GM19193 (cell line): ENCODE results near the gene TBX19.

Experiments
- POLR2A ChIP-seq: IDR thresholded peaks from 4 replicates; pipeline ENCODE4 v1.6.1; 2011; ENCODE audit not compliant: insufficient read depth, insufficient read length; ENCODE audit errors: extremely low read depth

Gene TBX19

DNA sequence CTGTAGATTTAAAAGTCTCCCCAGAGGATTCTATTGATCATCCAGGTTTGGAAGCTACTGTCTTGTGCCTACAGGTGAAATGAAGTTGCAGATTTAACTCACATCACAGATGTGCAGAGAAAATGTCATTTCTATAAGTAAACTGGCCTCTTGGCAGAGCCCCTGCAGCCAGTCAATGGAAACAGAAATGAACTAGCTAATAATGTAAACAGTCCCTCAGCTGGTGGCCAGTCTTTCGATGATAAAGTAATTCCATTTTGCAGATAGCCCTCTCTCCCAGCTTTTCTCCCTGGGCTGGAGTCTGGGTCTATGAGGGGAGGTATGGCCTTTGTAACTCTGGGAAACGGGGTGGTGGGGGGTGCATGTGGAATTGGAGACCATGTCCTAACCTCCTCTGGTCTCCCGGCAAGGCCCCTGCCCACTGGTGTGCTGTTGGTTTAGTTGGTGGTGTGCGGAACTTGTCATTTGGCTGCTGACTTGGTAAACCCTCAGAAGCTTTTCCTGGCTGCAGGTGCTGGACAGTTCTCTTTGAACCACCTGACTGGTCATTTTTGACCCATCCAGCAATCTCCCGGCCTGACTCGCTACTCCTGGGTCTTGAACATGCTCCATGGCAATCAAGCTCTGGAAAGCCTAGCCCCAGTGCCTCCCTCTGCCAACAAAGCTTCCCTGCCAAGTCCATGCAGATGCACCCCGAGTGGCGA, 14.9 kb downstream of the TBX19 start:
- TF ChIP-seq POLR2A, result no peak

DNA sequence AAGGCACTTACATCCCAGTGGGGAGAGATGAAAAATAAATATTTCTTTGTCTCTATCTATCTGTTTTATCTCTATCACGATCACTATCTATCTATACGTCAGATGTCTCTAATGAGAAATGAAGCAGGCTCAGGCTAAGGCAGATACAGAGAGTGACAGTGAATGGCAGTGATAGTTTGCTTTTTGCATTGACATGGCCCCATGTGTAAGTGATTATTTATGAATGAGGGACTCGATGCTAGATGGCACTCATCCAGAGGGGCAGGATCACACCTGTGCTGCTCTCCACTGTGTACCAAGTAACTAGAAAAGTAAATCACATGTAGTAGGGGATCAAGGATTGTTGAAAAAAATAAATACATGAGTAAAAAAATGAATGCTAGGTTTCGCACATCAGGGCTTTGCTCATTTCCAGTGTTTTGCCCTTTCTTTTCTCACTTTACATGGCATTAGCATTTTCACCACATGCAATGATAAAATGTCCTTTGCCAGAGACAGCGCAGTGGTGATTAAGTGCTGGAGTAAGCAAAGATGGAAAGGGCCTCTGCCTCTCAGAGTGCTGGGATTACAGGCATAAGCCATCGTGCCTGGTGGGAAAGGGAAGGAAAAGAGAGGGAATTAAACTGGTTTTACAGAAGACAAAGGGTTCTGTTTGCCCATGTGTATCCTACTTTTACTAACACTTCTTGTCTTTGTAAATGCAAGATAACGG, 16.5 kb downstream of the TBX19 start:
- no peak for TF ChIP-seq POLR2A

DNA sequence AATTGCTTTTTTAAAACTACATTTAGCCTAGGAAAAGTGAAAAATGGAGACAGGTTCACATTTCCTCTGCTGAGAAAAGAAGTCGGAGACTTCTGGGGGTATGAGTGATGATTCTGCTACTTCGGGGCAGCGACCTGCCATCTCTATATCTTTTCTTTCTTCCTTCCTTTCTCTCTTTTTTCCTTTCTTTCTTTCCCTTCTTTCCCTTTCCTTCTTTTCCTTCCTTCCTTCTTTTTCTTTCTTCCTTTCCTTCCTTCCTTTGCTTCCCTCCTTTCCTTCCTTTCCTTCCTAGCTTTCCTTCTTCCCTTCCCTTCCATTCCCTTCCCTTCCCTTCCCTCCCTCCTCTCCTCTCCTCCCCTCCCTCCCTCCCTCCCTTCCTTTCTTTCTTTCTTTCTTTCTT, 17.8 kb downstream of the TBX19 start:
- TF ChIP-seq POLR2A, result no peak

DNA sequence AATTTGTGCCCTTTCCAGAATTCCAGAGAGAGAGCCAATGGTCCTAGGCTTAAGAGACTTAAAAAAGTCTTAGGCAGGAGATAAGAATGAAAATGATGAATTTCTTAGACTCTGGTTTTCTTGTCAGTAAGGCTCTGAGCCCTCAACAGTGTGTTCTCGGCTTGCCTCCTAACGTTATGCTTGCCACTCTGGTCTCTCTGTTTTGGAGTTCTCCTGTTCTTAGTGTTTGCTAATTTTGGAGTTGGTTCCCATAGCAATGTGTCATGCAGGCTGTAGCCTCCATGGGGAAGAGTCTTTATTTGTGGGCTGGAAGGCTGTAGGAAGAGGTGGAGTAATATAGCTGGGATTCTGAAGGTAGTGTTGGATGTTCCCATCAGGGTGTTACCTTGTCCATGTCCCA, 19.9 kb downstream of the TBX19 start:
- TF ChIP-seq POLR2A, result no peak

DNA sequence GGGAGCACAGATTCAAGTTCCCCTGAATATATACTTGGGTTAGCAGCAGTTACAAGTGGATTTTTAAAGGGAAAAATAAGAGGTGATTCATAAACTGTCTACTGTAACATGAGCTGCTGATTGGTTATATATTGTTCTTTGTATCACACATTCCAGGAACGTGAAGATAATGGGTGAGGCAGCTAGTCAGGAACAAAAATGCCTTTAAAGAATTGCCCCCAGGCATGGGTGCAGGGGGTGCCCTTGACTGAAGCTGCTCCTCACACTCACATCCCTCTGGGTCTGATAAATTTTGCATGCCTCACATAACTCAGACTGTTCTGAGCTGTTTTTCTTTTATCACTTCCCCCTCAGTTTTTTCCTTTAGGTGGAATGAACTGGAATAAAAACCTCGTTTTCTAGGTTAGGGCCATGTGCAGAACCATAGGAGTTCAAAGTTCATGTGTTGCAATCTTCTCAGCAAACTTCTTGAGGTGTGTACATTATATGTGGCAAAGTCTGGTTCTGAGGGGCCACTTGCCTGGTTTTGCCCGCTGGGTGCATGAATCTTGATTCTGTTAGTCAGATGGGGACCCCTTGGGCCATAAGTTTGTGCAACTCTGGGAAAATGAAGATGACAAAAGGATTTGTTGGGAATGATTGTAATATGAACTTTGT, 21.1 kb downstream of the TBX19 start:
- TF ChIP-seq POLR2A, result no peak

DNA sequence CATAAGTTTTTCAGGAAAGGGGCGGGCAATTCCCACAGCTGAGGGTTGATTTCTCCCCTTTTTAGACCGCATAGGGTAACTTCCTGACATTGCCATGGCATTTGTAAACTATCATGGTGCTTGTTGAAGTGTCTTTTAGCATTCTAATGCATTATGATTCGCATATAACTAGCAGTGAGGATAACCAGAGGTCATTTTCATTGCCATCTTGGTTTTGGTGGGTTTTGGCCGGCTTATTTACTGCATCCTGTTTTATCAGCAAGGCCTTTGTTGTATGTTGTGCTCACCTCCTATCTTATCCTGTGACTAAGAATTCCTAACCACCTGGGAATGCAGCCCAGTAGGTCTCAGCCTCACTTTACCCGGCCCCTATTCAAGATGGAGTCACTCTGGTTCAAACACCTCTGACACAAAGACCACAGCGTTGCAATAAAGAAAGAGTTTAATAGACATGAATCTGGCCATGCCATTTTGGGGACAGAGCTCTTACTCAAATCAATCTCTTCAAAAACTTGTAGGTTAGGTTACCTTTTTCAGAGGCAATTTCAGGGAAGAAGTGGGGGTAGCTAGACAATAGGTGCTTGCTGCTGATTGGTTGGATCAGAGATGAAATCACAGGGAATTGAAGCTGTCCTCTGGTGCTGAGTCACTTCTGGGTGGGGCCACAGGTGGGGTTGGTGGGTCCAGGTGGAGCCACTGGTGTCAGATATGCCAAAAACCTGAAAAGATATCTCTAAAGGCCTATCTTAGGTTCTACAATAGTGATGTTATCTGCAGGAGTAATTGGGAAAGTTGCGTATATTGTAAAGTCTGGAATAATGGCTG, 23.3 kb downstream of the TBX19 start:
- no peak for TF ChIP-seq POLR2A

DNA sequence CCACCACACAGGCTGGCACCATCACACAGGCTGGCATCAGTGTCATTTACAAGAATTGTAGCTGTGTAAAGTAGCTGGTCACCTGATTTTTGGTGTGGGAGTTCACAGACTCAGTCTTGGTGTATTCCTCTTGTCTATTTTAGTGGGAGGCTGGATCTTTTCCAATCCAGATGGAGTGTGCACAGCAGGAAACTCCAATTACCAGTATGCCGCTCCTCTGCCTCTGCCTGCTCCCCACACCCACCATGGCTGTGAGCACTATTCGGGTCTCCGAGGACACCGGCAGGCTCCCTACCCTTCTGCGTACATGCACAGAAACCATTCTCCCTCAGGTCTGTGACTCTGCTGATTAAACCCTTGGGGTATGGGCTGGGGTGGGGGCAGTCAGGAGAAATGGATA, 24.2 kb downstream of the TBX19 start:
- no peak for TF ChIP-seq POLR2A

DNA sequence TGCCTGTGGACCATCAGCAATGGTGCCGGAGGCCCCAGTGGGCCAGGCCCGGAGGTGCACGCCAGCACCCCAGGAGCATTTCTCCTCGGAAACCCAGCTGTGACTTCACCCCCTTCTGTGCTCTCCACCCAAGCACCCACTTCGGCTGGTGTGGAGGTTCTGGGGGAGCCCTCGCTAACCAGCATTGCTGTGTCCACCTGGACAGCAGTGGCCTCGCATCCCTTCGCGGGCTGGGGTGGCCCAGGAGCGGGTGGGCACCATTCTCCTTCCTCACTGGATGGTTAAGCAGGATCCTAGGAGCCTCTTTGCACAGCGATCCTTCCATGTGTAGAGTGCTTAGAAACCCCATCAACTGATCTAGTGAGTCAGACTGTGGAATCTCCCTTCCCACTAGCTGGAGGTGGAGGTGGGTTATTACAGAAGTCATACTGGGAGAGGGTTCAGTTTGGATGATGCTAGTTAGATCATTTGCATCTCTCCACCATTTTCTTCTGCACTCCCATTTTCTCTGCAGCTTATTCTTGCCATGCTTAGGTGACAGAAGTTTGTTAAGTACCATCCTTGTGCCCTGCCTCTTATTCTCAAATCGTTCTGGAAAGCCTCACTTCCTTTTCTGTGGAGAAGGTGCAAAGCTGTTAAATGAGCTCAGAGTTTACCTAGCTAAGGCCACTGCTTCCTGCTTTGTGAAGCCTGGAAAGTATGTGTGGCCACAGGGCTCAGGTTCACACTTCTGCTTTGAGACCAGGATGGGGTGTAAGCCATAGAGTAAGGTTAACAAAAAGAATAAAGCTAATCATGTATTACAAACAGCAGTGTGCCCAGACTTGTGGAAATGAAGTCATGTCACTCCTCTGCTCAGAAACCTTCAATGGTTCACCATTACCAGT, 32.3 kb downstream of the TBX19 start:
- TF ChIP-seq POLR2A, result no peak

DNA sequence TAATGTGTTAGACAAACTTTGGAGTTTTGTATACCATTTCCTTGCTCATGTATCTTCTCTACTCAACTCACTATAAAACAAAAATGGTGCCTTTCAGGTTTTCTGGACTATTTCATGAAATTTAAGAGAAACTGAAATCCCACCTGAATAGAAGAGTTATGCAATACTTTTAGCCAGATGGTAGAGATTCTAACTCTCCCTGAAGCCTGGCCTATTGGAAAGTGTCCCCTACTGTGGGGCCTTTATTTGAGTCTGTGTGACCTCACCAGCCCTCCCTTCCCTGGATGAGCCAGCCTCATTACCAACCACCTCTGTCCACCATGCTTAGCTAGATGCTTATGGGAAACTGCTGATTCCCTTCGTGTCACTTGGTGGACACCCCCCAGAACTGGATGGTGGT, 35.5 kb downstream of the TBX19 start:
- TF ChIP-seq POLR2A, result no peak

DNA sequence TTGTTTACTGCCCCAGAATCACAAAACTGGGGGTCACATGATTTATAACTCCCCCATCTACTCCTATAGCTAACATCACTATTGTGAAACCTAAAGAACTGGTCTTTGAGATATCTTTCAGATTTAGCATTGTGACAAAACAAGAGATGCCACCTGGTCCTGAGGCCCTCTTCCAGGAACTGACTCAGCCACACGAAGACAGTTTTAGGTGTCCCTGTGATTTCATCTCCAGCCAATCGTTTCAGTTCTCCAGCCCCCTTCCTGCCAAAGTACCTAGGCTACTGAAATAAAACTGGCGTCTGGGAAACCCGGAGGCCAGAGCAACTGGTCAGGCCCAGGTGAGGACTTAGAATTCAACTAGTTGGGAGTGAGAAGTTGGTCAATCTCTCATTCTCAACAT, 36.6 kb downstream of the TBX19 start:
- TF ChIP-seq POLR2A, result no peak

DNA sequence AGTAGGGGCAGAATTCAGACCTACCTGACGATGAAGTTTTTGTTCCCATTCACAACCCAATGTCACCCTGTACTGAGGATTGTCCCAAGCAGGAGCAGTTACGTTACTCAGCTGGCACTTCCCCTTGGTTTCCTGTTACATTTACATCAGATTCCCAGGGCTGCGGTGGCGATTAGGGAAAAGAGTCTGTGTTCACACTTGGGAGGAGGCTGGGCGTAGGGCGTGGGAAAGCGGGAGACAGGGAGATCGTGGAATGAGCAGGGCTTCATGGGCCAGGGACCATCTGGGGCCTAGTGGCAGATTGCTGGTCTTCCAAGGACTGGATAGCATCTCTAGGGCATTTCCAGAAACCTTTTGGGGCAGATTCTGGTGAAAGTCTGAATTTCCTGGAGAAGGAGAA, 39.0 kb downstream of the TBX19 start:
- no peak for TF ChIP-seq POLR2A

DNA sequence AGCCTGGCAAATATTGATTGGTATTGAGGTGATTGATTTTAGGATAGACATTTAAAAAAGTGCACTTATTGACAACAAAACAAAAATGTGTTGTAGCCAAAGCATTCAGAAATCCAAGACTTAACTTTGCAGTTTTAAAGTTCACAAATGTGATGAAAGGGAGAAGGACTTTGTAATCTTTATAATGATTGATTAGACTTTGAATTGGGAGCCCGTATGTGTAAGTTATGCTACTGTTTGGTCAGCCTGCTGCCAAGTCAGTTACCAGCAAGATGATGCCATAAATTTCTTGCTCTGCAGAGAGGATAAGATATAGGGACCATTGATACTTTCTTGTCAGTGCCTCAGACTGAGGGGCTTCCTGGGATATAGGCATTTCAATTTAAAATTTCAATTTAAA, 39.5 kb downstream of the TBX19 start:
- no peak for TF ChIP-seq POLR2A

DNA sequence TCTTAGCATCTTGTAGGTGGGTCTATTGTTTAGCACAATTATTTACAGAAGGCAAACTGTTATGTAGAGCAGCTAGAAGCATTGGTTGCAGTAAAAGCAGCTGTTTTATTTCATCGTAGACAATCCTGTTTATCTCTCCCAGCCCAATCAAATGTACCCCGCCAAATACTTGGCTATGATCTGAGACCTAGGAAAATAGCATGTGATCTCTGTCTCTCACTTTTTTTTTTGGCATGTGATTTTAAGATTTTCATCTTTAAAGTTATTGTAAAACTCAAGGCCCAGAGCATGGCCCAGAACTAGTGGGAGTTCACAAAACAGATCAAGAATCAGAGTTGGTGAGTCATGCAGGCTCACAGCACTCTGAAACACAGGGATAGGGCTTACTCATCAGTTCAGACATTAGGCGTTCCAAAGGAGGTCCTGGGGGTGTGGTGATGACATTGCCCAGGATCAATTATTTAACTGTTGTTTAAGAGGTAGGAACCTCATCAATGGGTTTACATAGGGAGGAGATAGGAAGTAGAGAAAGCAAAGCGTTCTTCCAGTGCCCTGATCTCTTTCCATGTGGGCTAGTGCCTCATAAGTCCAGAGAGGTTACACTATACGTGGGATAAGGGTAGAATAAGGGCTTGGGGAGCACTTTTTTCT, 40.2 kb downstream of the TBX19 start:
- no peak for TF ChIP-seq POLR2A

DNA sequence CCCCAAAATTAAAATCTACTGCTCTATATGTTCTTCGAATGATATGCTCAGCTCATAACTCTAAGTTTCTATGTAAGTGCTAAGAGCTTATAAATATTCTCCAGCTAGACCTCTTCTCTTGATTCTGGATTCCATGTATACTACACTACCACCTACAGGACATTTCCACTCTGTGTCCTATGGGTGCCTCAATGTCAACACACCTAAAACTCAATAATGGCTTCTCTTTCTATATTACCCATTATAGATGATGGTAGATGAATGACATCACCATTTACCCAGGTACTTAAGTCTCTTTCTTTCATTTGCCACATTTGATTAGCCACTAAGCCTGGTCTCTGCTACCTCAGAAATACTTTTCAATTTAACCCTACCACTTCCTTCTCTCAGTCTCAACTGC, 41.3 kb downstream of the TBX19 start:
- TF ChIP-seq POLR2A, result no peak
